HepG2 (cell line): ENCODE results near the gene DALRD3. TPM values are rescaled to one million over a fixed set of nuclear protein-coding genes. Genes with fewer than 3 reads are reported as not detected.

ENCODE experiments used
- AHR ChIP-seq: IDR thresholded peaks from 2 replicates; pipeline ENCODE4 v1.6.1; 2018; ENCODE audit warnings: missing genetic modification reagents, missing compliant biosample characterization
- ASH2L ChIP-seq: fragments of 300-600, 200-600 bp; sonication (generic); IDR thresholded peaks from 2 replicates; pipeline ENCODE4 v1.7.0; 2017; ENCODE audit warnings: low read depth, mild to moderate bottlenecking, moderate library complexity, mixed read lengths, low read length; ENCODE audit not compliant: insufficient read length
- FIP1L1 ChIP-seq: fragments of 200-400 bp; formaldehyde crosslinking; IDR thresholded peaks from 2 replicates; pipeline ENCODE4 v1.6.1; 2018; ENCODE audit warnings: low read depth, mild to moderate bottlenecking, low read length, moderate library complexity, borderline replicate concordance; ENCODE audit not compliant: insufficient read depth
- FOXO1 ChIP-seq: sonication (generic); formaldehyde crosslinking; IDR thresholded peaks from 2 replicates; pipeline ENCODE4 v1.4.0; 2020; ENCODE audit warnings: missing genetic modification reagents
- ISX ChIP-seq: sonication (generic); formaldehyde crosslinking; conservative IDR thresholded peaks from 2 replicates; pipeline ENCODE4 v1.5.0; 2020; ENCODE audit warnings: missing genetic modification reagents
- KLF12 ChIP-seq: sonication (generic); formaldehyde crosslinking; IDR thresholded peaks from 2 replicates; pipeline ENCODE4 v1.4.0; 2020; ENCODE audit warnings: missing genetic modification reagents, borderline replicate concordance
- SNRNP70 ChIP-seq: fragments of 200-400 bp; formaldehyde crosslinking; IDR thresholded peaks from 2 replicates; pipeline ENCODE4 v1.6.1; 2017; ENCODE audit warnings: mild to moderate bottlenecking, low read depth, low read length, moderate library complexity
- ZNF33A ChIP-seq: sonication (generic); formaldehyde crosslinking; IDR thresholded peaks from 2 replicates; pipeline ENCODE4 v1.5.1; 2020; ENCODE audit warnings: missing genetic modification reagents, mild to moderate bottlenecking, moderate library complexity, borderline replicate concordance
- polyA plus RNA-seq, 8 experiments: library from polyadenylated mRNA; depleted of rRNA in 3 of 8; stranded (reverse) in 7 of 8; unstranded in 1 of 8; fragments of >200 nt; fragmentation: Illumina TruSeq in 4 of 8; extraction: Trizol in 4 of 8; gene quantifications; 2 replicates each; pipeline versions ENCODE4 v1.2.1 to v1.2.3, GENCODE V29; 2011 to 2016; ENCODE audit warnings: low read depth in 4 of 8, missing spikeins in 1 of 8, mixed read lengths in 1 of 8; ENCODE audit not compliant: insufficient read depth in 1 of 8
- total RNA-seq, 5 experiments: library from RNA; depleted of rRNA; stranded (reverse); fragments of >200 nt; fragmentation: Illumina TruSeq; extraction: Trizol; gene quantifications; 2 replicates each; pipeline ENCODE4 v1.2.3, GENCODE V29; 2016; ENCODE audit warnings: low read depth in 1 of 5
- TF ChIP-seq, protein P1 (sequence below): sonication (generic); formaldehyde crosslinking; IDR thresholded peaks from 2 replicates; pipeline ENCODE4 v1.4.0; 2020; ENCODE audit warnings: mild to moderate bottlenecking, missing genetic modification reagents, borderline replicate concordance
- TF ChIP-seq, protein P2 (sequence below): sonication (generic); formaldehyde crosslinking; IDR thresholded peaks from 2 replicates; pipeline ENCODE4 v1.5.0; 2020; ENCODE audit warnings: mild to moderate bottlenecking, missing genetic modification reagents, moderate library complexity
- TF ChIP-seq, protein P3 (sequence below): fragments of 450-650 bp; IDR thresholded peaks from 2 replicates; pipeline ENCODE4 v1.6.1; 2017; ENCODE audit warnings: mild to moderate bottlenecking
- TF ChIP-seq, protein P4 (sequence below): sonication (generic); formaldehyde crosslinking; IDR thresholded peaks from 2 replicates; pipeline ENCODE4 v1.5.1; 2020; ENCODE audit warnings: mild to moderate bottlenecking, missing genetic modification reagents, borderline replicate concordance
- TF ChIP-seq, protein P5 (sequence below): sonication (generic); formaldehyde crosslinking; IDR thresholded peaks from 2 replicates; pipeline ENCODE4 v1.5.1; 2020; ENCODE audit warnings: mild to moderate bottlenecking, missing genetic modification reagents, borderline replicate concordance

The DALRD3 gene
- total and polyA plus RNA-seq, 2 of the 13 experiments (the other 11 are each of a cell fraction or from before 2014, with no cell fraction given) = 19.9 to 36.5 TPM

DNA sequence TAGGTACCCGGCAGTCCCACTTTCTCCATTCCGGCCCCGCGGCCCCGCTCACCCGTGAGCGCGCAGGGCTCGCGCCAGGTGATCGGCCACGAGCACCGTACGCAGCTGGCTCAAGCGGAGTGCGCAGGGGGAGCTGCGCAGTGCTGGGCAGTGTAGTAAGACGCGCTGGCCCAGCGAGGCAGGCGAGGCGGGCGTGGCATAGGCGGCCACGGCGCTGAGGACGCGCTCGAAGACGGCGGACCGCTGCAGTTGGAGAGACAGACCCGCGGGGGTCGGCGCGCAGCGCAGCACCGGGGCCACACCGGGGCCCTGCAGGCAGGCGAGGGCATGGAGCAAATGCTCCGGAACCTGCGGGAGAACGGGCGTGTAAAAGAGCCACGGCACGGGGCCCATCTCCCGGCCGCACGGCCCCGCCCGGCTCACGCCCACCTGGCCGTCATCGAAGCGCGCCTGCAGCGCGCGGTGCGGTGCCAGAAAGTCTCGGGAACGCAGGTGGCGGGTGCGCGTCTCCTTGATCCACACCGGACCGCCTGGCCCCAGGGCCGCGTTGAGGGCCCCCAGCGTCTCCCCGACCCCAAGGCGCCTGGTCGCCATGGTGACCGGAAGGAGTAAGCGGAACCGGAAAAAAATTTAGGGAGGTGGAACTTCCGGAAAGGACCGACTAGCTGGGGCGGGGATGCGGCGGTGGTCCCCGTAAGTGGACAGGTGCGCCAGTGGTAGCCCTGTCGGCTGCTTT is at the start of gene DALRD3 (continued):
- TF ChIP-seq, protein P1, sequence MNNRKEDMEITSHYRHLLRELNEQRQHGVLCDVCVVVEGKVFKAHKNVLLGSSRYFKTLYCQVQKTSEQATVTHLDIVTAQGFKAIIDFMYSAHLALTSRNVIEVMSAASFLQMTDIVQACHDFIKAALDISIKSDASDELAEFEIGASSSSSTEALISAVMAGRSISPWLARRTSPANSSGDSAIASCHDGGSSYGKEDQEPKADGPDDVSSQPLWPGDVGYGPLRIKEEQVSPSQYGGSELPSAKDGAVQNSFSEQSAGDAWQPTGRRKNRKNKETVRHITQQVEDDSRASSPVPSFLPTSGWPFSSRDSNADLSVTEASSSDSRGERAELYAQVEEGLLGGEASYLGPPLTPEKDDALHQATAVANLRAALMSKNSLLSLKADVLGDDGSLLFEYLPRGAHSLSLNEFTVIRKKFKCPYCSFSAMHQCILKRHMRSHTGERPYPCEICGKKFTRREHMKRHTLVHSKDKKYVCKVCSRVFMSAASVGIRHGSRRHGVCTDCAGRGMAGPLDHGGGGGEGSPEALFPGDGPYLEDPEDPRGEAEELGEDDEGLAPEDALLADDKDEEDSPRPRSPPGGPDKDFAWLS (CRISPR knock-in tag) = peak; percentile 53; the same call in 1 of the 2 replicates
- TF ChIP-seq FIP1L1 (no peak), FOXO1 (CRISPR knock-in tag) (no peak), ASH2L (peak; percentile 66), KLF12 (CRISPR knock-in tag) (peak; percentile 30; the same call in 1 of the 2 replicates), ZNF33A (CRISPR knock-in tag) (no peak), SNRNP70 (no peak), ISX (CRISPR knock-in tag) (no peak), AHR (CRISPR knock-in tag) (no peak)
- TF ChIP-seq, protein P2, sequence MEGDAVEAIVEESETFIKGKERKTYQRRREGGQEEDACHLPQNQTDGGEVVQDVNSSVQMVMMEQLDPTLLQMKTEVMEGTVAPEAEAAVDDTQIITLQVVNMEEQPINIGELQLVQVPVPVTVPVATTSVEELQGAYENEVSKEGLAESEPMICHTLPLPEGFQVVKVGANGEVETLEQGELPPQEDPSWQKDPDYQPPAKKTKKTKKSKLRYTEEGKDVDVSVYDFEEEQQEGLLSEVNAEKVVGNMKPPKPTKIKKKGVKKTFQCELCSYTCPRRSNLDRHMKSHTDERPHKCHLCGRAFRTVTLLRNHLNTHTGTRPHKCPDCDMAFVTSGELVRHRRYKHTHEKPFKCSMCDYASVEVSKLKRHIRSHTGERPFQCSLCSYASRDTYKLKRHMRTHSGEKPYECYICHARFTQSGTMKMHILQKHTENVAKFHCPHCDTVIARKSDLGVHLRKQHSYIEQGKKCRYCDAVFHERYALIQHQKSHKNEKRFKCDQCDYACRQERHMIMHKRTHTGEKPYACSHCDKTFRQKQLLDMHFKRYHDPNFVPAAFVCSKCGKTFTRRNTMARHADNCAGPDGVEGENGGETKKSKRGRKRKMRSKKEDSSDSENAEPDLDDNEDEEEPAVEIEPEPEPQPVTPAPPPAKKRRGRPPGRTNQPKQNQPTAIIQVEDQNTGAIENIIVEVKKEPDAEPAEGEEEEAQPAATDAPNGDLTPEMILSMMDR = 0 out of 2 replicates have a peak, but pooled peaks have one; percentile 5
- TF ChIP-seq, protein P3, sequence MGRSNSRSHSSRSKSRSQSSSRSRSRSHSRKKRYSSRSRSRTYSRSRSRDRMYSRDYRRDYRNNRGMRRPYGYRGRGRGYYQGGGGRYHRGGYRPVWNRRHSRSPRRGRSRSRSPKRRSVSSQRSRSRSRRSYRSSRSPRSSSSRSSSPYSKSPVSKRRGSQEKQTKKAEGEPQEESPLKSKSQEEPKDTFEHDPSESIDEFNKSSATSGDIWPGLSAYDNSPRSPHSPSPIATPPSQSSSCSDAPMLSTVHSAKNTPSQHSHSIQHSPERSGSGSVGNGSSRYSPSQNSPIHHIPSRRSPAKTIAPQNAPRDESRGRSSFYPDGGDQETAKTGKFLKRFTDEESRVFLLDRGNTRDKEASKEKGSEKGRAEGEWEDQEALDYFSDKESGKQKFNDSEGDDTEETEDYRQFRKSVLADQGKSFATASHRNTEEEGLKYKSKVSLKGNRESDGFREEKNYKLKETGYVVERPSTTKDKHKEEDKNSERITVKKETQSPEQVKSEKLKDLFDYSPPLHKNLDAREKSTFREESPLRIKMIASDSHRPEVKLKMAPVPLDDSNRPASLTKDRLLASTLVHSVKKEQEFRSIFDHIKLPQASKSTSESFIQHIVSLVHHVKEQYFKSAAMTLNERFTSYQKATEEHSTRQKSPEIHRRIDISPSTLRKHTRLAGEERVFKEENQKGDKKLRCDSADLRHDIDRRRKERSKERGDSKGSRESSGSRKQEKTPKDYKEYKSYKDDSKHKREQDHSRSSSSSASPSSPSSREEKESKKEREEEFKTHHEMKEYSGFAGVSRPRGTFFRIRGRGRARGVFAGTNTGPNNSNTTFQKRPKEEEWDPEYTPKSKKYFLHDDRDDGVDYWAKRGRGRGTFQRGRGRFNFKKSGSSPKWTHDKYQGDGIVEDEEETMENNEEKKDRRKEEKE = no peak
- TF ChIP-seq, protein P4, sequence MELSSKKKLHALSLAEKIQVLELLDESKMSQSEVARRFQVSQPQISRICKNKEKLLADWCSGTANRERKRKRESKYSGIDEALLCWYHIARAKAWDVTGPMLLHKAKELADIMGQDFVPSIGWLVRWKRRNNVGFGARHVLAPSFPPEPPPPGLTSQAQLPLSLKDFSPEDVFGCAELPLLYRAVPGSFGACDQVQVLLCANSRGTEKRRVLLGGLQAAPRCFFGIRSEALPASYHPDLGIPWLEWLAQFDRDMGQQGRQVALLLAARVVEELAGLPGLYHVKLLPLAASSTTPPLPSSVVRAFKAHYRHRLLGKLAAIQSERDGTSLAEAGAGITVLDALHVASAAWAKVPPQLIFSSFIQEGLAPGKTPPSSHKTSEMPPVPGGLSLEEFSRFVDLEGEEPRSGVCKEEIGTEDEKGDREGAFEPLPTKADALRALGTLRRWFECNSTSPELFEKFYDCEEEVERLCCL (CRISPR knock-in tag) = peak; percentile 45; the same call in 1 of the 2 replicates
- TF ChIP-seq, protein P5, sequence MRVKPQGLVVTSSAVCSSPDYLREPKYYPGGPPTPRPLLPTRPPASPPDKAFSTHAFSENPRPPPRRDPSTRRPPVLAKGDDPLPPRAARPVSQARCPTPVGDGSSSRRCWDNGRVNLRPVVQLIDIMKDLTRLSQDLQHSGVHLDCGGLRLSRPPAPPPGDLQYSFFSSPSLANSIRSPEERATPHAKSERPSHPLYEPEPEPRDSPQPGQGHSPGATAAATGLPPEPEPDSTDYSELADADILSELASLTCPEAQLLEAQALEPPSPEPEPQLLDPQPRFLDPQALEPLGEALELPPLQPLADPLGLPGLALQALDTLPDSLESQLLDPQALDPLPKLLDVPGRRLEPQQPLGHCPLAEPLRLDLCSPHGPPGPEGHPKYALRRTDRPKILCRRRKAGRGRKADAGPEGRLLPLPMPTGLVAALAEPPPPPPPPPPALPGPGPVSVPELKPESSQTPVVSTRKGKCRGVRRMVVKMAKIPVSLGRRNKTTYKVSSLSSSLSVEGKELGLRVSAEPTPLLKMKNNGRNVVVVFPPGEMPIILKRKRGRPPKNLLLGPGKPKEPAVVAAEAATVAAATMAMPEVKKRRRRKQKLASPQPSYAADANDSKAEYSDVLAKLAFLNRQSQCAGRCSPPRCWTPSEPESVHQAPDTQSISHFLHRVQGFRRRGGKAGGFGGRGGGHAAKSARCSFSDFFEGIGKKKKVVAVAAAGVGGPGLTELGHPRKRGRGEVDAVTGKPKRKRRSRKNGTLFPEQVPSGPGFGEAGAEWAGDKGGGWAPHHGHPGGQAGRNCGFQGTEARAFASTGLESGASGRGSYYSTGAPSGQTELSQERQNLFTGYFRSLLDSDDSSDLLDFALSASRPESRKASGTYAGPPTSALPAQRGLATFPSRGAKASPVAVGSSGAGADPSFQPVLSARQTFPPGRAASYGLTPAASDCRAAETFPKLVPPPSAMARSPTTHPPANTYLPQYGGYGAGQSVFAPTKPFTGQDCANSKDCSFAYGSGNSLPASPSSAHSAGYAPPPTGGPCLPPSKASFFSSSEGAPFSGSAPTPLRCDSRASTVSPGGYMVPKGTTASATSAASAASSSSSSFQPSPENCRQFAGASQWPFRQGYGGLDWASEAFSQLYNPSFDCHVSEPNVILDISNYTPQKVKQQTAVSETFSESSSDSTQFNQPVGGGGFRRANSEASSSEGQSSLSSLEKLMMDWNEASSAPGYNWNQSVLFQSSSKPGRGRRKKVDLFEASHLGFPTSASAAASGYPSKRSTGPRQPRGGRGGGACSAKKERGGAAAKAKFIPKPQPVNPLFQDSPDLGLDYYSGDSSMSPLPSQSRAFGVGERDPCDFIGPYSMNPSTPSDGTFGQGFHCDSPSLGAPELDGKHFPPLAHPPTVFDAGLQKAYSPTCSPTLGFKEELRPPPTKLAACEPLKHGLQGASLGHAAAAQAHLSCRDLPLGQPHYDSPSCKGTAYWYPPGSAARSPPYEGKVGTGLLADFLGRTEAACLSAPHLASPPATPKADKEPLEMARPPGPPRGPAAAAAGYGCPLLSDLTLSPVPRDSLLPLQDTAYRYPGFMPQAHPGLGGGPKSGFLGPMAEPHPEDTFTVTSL (CRISPR knock-in tag) = no peak
